Sigmoid colon (tissue), 4 donors: ENCODE data around the gene DEFB131A.
"Not testable (repeated sequence)": the region's sequence is repeated elsewhere in the genome, so short reads cannot be mapped to it uniquely, and the experiment has no call there.

Source experiments
- POLR2A ChIP-seq, 2 donors: fragments of 450-650 bp; IDR thresholded peaks; one replicate each; pipeline ENCODE4 v1.6.1; 2016; ENCODE audit warnings: antibody characterized with exemption in 2 of 2, mild to moderate bottlenecking in 2 of 2, moderate library complexity in 2 of 2
- POLR2AphosphoS5 ChIP-seq, 4 donors: sonication (generic); formaldehyde crosslinking; IDR thresholded peaks; one replicate each; pipeline ENCODE4 v1.6.1; 2017; ENCODE audit warnings: antibody characterized with exemption in 4 of 4
- TF ChIP-seq, protein P1 (sequence below), 4 experiments: fragments of 450-650 bp in 3 of 4; fragments of 200-600 bp in 1 of 4; IDR thresholded peaks; one replicate each; pipeline ENCODE4 v1.5.1; 2016 to 2019; ENCODE audit warnings: antibody characterized with exemption in 4 of 4, mild to moderate bottlenecking in 3 of 4, moderate library complexity in 2 of 4

- TF ChIP-seq POLR2A, POLR2AphosphoS5 (IDR thresholded peaks at IDR 0.05): not testable (repeated sequence)
- TF ChIP-seq, protein P1, sequence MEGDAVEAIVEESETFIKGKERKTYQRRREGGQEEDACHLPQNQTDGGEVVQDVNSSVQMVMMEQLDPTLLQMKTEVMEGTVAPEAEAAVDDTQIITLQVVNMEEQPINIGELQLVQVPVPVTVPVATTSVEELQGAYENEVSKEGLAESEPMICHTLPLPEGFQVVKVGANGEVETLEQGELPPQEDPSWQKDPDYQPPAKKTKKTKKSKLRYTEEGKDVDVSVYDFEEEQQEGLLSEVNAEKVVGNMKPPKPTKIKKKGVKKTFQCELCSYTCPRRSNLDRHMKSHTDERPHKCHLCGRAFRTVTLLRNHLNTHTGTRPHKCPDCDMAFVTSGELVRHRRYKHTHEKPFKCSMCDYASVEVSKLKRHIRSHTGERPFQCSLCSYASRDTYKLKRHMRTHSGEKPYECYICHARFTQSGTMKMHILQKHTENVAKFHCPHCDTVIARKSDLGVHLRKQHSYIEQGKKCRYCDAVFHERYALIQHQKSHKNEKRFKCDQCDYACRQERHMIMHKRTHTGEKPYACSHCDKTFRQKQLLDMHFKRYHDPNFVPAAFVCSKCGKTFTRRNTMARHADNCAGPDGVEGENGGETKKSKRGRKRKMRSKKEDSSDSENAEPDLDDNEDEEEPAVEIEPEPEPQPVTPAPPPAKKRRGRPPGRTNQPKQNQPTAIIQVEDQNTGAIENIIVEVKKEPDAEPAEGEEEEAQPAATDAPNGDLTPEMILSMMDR (IDR thresholded peaks at IDR 0.05), result not testable (repeated sequence)
These were observed 54.3 kb downstream of the DEFB131A start for GRCh38 chr4:9498468-9499040.
